GM19395 (cell line): ENCODE measurements around the gene PIM1.
"Not testable (repeated sequence)": the region's sequence is repeated elsewhere in the genome, so short reads cannot be mapped to it uniquely, and the experiment has no call there.

Source experiments
- ATAC-seq: cut with Tn5 transposase; IDR thresholded peaks from one replicate; pipeline ENCODE4 v1.9.1; 2021; ENCODE audit warnings: mild to moderate bottlenecking, moderate library complexity; ENCODE audit not compliant: unreplicated experiment

PIM1 gene

DNA sequence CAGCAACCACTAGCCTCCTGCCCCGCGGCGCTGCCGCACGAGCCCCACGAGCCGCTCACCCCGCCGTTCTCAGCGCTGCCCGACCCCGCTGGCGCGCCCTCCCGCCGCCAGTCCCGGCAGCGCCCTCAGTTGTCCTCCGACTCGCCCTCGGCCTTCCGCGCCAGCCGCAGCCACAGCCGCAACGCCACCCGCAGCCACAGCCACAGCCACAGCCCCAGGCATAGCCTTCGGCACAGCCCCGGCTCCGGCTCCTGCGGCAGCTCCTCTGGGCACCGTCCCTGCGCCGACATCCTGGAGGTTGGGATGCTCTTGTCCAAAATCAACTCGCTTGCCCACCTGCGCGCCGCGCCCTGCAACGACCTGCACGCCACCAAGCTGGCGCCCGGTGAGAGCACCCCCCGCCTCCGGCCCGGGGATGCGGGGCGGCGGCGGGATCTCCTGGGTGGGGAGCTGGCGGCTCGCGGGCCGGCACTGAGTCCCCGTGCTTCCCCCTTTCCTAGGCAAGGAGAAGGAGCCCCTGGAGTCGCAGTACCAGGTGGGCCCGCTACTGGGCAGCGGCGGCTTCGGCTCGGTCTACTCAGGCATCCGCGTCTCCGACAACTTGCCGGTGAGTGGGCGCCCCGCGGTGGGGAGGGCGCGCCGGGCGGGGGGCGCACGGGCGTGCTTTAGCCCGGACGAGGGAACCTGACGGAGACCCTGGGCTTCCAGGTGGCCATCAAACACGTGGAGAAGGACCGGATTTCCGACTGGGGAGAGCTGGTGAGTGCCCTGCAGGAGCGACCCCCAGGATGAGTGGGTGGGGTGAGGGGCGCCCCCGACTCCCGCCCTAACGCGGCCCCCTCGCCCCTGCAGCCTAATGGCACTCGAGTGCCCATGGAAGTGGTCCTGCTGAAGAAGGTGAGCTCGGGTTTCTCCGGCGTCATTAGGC, 585 bp downstream of the PIM1 start:
- ATAC-seq = peak; percentile 33

DNA sequence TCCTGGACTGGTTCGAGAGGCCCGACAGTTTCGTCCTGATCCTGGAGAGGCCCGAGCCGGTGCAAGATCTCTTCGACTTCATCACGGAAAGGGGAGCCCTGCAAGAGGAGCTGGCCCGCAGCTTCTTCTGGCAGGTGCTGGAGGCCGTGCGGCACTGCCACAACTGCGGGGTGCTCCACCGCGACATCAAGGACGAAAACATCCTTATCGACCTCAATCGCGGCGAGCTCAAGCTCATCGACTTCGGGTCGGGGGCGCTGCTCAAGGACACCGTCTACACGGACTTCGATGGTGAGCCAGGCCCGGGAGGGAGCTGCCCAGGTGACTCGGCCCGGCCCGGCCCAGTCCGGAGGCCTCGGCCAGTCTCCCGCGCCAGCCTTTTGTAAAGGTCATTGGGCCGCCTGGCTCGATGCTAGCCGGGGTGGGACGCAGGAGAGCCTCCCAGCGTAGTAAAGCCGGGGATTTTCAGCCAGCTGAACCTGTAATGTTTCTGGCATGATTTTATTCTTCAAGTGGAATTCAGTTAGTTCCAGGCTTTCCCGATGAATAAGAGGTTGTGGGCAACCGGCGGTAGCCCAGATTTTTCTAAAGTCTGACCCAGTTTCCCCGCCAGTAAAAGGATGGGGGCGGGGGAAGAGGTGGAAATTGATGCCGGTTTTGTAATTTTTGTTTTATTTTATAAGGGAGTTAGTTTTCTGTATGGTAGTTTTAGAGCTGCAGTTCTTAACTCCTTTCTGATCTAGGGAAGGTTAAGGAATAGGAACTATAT, 1.4 kb downstream of the PIM1 start:
- ATAC-seq = no peak

DNA sequence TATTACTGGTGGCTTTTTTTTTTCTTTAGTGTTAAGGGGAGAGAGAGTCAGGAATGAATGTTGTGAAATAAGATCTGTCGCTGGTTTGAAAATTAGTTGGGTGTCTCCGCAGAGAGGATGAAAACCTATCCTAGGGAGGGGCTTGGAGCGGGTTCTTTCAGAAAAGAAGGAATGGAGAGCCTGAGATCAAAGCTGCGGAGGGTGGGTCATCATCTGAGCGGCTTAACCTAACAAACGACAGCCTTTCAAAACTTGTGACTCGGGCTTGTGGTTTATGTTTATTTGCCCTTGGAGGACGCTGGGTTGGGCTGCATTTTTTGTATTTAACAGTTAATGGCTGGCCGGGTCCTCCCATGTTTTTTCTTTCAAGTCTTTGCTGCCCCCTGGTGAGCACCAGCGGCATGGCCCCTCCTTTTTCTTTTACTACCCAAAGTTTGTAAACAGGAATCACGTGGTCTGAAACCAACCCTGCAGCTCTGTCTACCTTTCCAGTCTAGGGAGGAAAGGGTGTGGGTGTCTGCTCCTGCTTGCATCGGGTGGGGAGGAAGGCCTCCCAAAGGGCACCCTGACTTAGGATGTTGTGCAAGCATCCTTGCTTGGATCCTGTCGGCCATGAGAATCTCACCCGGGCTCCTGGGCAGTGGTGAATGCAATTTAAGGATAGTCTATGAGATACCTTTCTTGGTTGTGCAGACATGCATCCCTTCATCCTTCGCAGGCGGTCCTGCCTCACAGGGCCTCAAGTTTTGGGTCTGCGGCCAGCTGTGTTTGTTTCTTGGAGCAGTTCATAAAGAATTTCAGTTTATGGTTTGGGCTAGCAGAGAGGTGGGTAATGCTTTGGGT, 2.2 kb downstream of the PIM1 start:
- no peak for ATAC-seq

DNA sequence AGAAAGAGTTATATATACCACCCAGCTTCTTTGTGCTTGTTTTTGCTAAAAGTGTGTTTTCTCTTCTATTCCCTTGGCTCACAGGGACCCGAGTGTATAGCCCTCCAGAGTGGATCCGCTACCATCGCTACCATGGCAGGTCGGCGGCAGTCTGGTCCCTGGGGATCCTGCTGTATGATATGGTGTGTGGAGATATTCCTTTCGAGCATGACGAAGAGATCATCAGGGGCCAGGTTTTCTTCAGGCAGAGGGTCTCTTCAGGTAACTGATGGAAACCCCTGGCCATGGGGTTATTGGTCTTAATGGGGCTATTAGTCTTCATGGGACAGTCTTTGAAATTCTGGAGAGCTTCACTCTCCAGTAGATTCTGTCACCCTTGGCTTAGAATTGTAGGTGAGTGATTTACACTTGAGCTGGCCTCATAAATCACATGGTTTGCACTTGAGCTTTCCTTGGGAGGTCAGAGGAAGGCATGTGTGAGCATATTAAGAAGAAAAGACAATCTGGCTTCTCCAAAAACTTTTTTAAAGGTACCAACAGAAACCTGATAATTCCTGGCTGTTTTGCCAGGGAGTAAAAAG, 3.0 kb downstream of the PIM1 start:
- no peak for ATAC-seq

DNA sequence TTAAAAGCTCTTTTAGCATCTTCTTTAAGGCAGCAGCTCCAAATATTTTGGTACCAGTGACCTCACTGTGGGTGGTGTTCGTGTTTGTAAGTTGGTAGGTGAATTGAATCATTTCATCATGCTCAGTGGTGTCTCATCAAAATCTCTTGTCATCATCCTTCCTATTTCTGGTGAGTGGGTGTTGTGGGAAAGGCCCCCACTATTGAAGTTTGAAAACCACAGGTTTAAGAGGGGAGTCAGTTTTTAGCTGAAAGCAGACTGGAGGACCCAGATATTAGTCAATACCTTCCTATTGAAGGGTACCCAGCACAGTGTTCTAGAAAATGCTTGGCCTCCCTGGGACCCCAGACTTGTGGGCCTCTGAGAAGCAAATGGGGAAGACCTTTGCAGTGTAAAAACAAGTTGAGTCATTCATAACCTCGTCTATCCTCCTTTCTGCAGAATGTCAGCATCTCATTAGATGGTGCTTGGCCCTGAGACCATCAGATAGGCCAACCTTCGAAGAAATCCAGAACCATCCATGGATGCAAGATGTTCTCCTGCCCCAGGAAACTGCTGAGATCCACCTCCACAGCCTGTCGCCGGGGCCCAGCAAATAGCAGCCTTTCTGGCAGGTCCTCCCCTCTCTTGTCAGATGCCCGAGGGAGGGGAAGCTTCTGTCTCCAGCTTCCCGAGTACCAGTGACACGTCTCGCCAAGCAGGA, 3.7 kb downstream of the PIM1 start:
- ATAC-seq = no peak

DNA sequence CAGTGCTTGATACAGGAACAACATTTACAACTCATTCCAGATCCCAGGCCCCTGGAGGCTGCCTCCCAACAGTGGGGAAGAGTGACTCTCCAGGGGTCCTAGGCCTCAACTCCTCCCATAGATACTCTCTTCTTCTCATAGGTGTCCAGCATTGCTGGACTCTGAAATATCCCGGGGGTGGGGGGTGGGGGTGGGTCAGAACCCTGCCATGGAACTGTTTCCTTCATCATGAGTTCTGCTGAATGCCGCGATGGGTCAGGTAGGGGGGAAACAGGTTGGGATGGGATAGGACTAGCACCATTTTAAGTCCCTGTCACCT, 4.2 kb downstream of the PIM1 start:
- ATAC-seq = no peak

DNA sequence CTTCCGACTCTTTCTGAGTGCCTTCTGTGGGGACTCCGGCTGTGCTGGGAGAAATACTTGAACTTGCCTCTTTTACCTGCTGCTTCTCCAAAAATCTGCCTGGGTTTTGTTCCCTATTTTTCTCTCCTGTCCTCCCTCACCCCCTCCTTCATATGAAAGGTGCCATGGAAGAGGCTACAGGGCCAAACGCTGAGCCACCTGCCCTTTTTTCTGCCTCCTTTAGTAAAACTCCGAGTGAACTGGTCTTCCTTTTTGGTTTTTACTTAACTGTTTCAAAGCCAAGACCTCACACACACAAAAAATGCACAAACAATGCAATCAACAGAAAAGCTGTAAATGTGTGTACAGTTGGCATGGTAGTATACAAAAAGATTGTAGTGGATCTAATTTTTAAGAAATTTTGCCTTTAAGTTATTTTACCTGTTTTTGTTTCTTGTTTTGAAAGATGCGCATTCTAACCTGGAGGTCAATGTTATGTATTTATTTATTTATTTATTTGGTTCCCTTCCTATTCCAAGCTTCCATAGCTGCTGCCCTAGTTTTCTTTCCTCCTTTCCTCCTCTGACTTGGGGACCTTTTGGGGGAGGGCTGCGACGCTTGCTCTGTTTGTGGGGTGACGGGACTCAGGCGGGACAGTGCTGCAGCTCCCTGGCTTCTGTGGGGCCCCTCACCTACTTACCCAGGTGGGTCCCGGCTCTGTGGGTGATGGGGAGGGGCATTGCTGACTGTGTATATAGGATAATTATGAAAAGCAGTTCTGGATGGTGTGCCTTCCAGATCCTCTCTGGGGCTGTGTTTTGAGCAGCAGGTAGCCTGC, 4.8 kb downstream of the PIM1 start:
- ATAC-seq = no peak

DNA sequence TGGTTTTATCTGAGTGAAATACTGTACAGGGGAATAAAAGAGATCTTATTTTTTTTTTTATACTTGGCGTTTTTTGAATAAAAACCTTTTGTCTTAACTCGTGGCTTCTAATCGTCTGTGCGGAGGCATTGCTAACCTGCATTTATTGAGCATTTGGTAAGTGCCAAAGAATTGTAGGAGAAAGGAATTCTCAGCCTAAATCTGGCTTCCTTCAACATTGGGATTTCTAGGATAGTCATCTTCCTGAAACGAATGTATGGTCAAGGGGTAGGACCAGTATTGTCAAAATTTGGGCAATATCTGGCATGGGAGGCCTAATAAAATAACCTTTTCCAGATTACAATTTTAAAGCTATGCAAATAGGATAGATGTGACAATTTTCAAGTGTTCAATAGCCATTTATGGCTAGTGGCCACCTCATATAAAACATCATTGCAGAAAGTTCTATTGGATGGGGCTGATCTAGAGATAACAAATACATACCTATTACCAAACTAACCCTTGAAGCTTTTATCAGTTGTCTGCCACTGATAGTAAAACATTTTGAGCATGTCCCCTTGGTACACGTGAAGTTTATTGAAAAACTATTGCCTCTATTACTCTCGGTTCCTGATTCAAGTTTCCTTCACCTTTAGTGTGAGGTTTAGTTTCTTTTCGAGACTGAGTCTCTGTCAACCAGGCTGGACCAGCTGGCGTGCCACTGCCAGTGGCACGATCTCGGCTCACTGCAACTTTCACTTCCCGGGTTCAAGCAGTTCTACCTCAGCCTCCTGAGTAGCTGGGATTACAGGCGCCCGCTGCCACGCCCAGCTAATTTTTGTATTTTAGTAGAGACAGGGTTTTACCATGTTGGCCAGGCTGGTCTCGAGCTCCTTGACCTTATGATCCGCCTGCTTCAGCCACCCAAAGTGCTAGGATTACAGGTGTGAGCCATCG, 5.6 kb downstream of the PIM1 start:
- ATAC-seq = no peak

DNA sequence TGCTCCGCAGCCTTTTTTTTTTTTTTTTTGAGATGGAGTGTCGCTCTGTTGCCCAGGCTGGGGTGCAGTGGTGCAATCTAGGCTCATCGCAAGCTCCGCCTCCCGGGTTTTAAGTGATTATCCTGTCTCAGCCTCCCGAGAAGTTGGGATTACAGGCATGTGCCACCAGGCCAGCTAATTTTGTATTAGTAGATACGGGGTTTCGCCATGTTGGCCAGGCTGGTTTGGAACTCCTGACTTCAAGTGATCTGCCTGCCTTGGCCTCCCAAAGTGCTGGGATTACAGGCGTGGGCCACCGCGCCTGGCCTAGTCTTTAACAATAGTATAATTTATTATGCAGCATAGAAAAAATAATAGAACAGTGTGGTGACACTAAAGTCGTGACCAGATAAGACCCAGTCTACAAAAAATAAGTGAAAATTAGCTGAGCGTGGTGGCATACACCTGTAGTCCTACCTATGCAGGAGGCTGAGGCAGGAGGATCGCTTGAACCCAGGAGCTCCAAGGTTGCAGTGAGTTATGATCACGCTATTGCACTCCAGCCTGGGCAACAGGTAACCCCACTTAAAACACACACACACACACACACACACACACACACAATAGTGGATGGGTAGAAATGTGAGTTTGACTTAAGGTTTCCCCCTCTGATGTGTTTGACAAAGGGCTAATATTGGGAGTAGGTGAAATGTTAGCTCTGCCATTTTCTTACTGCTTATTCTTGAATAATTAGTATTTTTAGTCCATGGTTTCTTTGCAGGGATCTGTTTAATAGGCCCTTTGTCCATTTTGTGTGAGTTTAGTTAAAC, 6.5 kb downstream of the PIM1 start:
- no peak for ATAC-seq

DNA sequence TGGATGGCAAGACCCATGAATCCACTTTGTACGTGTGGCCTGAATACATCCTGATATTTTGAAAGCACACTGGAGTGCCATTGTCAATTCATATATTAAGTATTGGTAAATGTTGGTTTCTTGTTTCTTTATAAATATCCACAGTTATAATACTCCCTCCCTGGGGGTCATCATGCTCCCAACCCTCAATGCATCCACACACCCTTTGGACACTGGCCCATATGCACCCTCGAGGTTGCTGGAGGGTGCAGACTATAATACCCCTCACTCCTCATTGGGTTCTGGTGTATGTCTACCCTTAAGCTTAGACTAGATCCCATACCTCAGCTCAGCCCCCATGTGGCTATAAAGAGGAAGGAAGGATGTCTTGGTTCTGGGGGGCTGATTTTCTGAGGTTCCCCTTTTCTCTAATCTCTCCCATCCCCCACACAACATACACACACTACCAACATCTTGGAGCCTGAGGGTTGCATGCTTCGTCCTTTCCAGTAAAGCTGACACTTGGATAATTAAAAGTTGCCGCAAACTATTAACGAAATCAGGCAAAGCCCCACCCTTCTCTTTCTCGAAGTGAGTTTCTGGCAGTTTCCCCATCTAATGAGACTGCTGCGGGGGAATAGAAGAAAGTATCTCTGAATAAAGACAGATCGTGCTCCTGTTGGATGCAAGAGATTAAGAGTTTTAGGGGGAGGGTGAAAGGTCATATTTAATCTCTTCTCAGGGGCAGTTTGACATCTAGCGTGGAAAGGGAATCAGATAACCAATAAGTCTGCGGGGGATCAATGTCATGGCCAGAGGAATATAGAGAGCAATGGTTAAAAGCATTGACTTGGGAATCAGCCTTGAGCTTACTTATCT, 7.4 kb downstream of the PIM1 start:
- ATAC-seq = no peak

DNA sequence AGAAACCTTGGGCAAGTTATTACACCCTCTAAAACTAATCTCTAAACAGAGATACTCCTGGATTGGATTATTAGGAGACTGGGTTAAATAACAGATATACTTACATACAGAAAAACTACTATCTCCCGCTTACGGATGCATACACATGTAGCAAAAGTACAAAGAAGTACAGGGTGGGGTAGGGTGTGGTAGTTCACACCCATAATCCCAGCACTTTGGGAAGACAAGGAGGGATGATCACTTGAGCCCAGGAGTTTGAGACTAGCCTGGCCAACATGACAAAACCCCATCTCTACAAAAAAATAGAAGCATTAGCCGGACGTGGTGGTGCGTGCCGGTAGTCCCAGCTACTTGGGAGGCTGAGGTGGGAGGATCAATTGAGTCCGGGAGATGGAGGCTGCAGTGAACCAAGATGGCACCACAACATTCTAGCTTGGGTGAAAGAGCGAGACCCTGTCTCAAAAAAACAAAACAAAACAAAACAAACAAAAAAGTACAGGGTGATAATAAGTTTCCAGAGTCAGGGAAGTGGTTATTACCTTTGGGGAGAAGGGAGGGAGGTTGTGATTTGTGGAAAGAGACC, 8.1 kb downstream of the PIM1 start:
- ATAC-seq = no peak

DNA sequence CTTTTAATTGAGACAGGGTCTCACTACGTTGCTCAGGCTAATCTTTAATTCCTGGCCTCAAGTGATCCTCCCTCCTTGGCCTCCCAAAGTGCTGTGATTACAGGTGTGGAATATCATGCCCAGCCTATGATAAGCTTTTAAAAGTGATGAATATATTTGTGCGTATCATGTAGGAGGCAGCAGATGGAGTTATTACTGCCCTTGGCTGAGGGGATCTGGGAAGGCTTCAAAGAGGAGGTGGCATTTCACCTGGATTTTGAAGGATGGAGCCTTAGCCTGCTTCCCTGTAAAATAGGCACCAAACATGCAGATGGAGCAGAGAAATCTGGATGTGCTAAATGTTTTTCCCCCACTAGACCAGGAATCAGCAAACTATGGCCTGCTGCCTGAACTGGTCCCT, 10.1 kb downstream of the PIM1 start:
- ATAC-seq = no peak

DNA sequence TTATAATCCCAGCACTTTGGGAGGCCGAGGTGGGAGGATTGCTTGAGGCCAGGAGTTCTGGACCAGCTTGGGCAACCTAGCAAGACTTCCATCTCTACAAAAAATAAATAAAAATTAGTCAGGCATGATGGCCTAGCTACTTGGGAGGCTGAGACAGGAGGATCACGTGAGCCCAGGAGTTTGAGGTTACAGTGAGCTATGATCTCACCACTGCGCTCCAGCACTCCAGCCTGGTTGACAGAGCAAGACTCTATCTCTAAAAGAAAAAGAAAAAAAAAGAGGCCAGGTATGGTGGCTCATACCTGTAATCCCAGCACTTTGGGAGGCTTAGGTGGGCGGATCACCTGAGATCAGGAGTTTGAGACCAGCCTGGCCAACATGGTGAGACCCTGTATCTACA, 10.7 kb downstream of the PIM1 start:
- not testable (repeated sequence) for ATAC-seq

DNA sequence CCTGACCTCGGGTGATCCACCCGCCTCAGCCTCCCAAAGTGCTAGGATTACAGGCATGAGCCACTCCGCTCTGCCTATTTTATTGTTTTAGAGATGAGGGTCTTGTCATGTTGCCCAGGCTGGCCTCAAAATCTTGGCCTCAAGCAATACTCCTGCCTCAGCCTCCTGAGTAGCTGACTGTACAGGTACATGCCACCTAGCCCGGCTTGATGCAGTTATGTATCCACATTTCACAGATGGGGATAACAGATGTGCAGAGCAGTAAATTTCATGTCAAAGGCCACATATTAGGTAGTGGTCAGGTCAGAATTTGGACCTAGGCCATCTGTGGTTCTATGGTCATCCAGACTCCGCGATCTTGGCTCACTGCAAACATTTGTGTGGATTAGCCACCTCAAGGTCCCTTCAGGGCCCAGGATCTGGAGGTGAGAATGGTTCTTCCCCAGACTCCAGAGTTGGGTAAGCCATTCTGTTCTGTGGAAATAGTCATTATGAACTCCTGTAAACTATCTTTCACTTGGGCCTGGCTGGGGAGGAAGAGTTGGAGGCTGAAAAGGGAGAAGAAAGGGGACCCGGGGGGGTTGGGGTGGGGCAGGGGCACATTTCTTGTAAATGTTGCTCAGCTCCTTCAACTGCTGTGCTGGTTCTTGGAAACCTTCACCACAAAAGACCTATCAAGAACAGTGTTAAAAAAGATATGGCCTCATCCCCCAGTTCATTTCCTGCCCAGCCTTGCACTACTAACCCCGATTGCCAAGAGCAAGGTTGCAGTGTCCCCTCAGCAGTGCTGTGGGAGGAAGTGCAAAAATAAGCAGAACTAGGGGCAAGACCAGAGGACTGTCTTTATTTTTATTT, 13.0 kb downstream of the PIM1 start:
- no peak for ATAC-seq

DNA sequence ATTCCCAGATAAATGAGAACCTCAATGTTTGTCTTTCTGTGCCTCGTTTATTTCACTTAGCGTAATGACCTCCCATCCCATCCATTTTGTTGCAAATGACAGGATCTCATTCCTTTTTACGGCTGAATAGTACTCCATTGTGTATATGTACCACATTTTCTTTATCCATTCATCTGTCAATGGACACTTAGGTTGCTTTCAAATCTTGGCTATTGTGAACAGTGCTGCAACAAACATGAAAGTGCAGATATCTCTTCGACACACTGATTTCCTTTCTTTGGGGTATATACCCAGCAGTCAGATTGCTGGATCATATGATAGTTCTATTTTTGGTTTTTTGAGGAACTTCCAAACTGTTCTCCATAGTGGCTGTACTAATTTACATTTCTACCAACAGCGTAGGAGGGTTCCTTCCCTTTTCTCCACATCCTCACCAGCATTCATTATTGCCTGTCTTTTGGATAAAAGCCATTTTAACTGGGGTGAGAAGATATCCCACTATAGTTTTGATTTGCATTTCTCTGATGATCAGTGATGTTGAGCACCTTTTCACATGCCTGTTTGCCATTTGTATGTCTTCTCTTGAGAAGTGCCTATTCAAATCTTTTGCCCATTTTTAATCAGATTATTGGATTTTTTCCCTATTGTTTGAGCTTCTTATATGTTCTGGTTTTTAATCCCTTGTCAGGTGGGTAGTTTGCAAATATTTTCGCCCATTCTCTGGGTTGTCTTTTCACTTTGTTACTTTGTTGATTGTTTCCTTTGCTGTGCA, 16.2 kb downstream of the PIM1 start:
- not testable (repeated sequence) for ATAC-seq
